Measurements from ENCODE around the gene AKAP11.
A peak's percentile ranks its signal among the peaks of the same experiment; 100 is the strongest.

Gene AKAP11

DNA sequence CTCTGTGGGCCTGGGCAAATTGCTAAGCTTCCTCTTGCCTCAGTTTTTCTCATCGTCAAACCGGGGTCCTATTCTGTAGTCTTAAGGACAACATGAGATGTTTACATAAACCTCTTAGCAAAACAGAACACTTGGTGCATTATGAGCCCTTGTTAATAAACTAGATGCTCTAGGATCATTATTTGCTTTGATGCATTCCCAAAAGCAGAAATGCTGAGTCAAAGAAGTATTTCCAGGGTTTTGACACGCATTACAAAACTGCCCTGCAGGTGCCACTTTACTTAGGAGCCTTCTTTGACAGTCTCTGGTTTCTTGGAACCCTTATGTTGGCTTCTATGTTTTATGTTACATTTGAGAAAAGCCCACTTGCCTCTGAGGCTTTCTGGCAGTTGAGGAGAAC is 12.1 kb downstream of the AKAP11 start:
- DNase-seq (no peak), ATAC-seq (no peak)
- Mint-ChIP-seq H3K27me3 (no peaks in the 10 kb centered on the region), H3K9me3 (no peaks in the 10 kb centered on the region), H3K4me1 (peaks cover 37% of the 10 kb centered on the region), H3K27ac (no peak overlapping the region), H3K4me3 (no peak overlapping the region)

GRCh38 chr13:42298392-42298791 is 26.4 kb downstream of the AKAP11 start:
- no peak overlapping the region for H3K27ac Mint-ChIP-seq
- H3K9me3 Mint-ChIP-seq: no peaks in the 10 kb centered on the region
- no peak for ATAC-seq
- no peak for DNase-seq
- H3K4me1 Mint-ChIP-seq: peaks cover 12% of the 10 kb centered on the region
- H3K4me3 Mint-ChIP-seq: no peak overlapping the region
- no peaks in the 10 kb centered on the region for H3K27me3 Mint-ChIP-seq

DNA sequence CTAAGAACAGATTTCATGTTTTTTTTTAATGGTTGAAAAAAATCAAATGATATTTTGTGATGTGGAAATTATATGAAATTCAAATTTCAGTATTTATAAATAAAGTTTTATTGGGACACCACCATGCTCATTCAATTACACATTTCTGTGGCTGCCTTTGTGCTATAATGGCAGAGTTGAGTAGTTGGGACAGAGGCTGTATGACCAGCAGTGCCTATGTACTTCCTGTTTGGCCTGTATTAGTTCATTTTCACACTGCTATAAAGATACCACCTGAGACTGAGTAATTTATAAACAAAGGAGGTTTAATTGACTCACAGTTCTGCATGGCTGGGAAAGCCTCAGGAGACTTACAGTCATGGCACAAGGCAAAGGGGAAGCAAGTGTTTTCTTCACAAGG is 33.6 kb downstream of the AKAP11 start:
- Mint-ChIP-seq H3K4me1 (peaks cover 19% of the 10 kb centered on the region), H3K9me3 (no peaks in the 10 kb centered on the region), H3K4me3 (no peak overlapping the region), H3K27ac (peak overlapping the region in 1 of 2 donors; percentile 21), H3K27me3 (no peaks in the 10 kb centered on the region)
- no peak for DNase-seq
- ATAC-seq: peak; percentile 58

- Mint-ChIP-seq H3K4me1 (peaks cover 21% of the 10 kb centered on the region), H3K9me3 (no peaks in the 10 kb centered on the region), H3K27me3 (no peaks in the 10 kb centered on the region), H3K4me3 (no peak overlapping the region), H3K27ac (peak overlapping the region in 1 of 2 donors; percentile 56)
- DNase-seq (no peak), ATAC-seq (no peak)
Measured at GRCh38 chr13:42307461-42307860, 35.5 kb downstream of the AKAP11 start.

- peaks cover 21% of the 10 kb centered on the region for H3K4me1 Mint-ChIP-seq
- no peak overlapping the region for H3K27ac Mint-ChIP-seq
- H3K9me3 Mint-ChIP-seq: no peaks in the 10 kb centered on the region
- no peaks in the 10 kb centered on the region for H3K27me3 Mint-ChIP-seq
- no peak overlapping the region for H3K4me3 Mint-ChIP-seq
- ATAC-seq (peak; percentile 77), DNase-seq (no peak)
Measured at GRCh38 chr13:42312817-42313431, 41.0 kb downstream of the AKAP11 start.

DNA sequence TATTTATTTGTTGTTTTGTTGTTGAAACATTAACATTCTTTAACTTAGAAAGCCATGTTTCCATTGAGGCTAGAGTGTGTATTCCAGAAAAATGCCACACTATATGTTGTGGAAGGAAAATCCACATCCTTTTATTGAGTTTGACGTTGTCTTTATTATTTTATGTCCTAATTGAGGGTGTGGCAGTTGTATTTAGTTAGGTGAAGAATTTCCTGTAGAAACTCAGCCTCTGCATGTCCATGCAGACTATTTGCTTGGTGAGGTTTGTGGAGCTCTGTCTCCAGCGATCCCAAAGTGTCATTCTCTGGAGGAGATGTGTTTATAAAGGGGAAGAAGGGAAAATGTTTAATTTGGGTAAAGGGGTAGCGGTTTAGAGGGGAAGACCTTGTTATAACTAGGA is 46.6 kb downstream of the AKAP11 start:
- H3K4me3 Mint-ChIP-seq: no peak overlapping the region

GRCh38 chr13:42320375-42320787 is 48.4 kb downstream of the AKAP11 start:
- peaks cover 23% of the 10 kb centered on the region for H3K4me1 Mint-ChIP-seq
- no peaks in the 10 kb centered on the region for H3K27me3 Mint-ChIP-seq
- H3K9me3 Mint-ChIP-seq: no peaks in the 10 kb centered on the region
- peak overlapping the region in 1 of 2 donors; percentile 32 for H3K4me3 Mint-ChIP-seq
- ATAC-seq (no peak), DNase-seq (no peak)
- H3K27ac Mint-ChIP-seq: no peak overlapping the region

More for the DNA sequence above, 46.6 kb downstream of the AKAP11 start:
- H3K27me3 Mint-ChIP-seq: no peaks in the 10 kb centered on the region
- H3K27ac Mint-ChIP-seq: no peak overlapping the region
- no peak for DNase-seq
- H3K9me3 Mint-ChIP-seq: no peaks in the 10 kb centered on the region
- peaks cover 23% of the 10 kb centered on the region for H3K4me1 Mint-ChIP-seq
- ATAC-seq: no peak

DNA sequence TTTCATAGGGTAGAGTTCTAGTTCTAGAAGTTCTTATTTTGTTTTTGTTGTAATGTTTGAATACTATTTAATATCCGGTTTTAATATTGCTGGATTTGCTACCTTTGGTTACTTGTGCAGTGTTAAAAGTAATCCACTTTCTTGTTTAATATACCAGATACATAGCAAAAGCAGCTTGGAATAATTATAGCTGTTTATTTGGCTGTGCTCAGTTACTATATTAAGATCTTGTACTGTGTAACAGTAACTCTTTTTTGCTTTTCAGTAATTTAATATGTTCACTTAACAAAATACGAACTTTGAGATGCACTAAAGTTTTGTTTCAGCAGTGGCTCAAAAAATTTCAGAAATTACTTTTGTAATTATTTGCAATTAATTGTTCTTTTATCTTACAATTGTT is 50.9 kb downstream of the AKAP11 start:
- no peaks in the 10 kb centered on the region for H3K27me3 Mint-ChIP-seq
- H3K4me3 Mint-ChIP-seq: no peak overlapping the region
- H3K4me1 Mint-ChIP-seq: peaks cover 26% of the 10 kb centered on the region
- no peak overlapping the region for H3K27ac Mint-ChIP-seq
- H3K9me3 Mint-ChIP-seq: no peaks in the 10 kb centered on the region
- ATAC-seq: no peak
- no peak for DNase-seq

GRCh38 chr13:42324704-42325103 is 52.8 kb downstream of the AKAP11 start:
- no peaks in the 10 kb centered on the region for H3K9me3 Mint-ChIP-seq
- H3K27me3 Mint-ChIP-seq: no peaks in the 10 kb centered on the region
- DNase-seq (no peak), ATAC-seq (no peak)
- no peak overlapping the region for H3K4me3 Mint-ChIP-seq
- no peak overlapping the region for H3K27ac Mint-ChIP-seq
- peaks cover 32% of the 10 kb centered on the region for H3K4me1 Mint-ChIP-seq

GRCh38 chr13:42327725-42328124 is 55.8 kb downstream of the AKAP11 start:
- no peak for ATAC-seq
- peaks cover 34% of the 10 kb centered on the region for H3K4me1 Mint-ChIP-seq
- H3K4me3 Mint-ChIP-seq: no peak overlapping the region
- H3K27ac Mint-ChIP-seq: peak overlapping the region in 1 of 2 donors; percentile 64
- H3K27me3 Mint-ChIP-seq: no peaks in the 10 kb centered on the region
- no peak for DNase-seq
- H3K9me3 Mint-ChIP-seq: no peaks in the 10 kb centered on the region

DNA sequence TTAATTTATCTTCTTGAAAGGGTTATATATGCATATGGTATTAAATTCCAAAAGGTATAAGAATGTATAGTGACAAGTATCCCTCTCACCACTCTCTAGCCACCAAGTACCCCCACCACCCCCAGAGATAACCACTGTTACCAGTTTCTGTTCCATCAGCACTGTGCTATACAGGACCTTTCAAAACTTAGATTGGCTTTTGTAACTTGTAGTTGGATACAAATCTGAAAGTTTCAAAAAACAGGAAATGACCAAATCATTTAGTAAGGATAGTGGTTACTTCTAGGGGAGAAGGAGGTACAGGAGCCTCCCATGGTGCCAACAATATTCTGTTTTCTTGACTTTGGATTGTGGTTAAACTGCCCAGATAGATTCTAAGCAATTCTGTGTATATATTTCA is 56.7 kb downstream of the AKAP11 start:
- Mint-ChIP-seq H3K4me3 (peak overlapping the region; percentile 34 to 60), H3K27me3 (no peaks in the 10 kb centered on the region), H3K4me1 (peaks cover 38% of the 10 kb centered on the region), H3K27ac (peak overlapping the region in 1 of 2 donors; percentile 83), H3K9me3 (no peaks in the 10 kb centered on the region)
- DNase-seq (peak in 1 of 2 donors; percentile 59), ATAC-seq (peak; percentile 99)

DNA sequence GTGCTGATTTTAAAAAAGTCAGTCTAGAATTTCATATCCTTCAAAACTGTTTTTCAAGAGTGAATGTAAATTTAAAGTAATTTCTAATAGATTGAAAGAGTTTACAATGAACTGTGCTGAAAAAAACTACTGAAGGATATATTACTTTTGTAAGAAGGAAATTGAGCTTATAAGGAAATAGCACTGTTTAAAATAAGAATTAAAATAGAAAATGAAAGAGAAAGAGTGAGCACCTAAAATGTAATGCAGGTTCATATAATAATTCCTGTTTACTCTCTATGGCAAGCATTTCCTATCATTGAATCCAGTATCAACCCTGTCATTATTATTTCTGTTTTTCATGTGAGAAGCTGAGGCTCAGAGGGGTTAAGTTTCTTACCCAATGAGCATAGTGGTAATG is 57.3 kb downstream of the AKAP11 start:
- ATAC-seq (no peak), DNase-seq (no peak)
- peaks cover 43% of the 10 kb centered on the region for H3K4me1 Mint-ChIP-seq
- no peaks in the 10 kb centered on the region for H3K9me3 Mint-ChIP-seq
- peak overlapping the region; percentile 83 to 96 for H3K27ac Mint-ChIP-seq
- H3K4me3 Mint-ChIP-seq: peak overlapping the region; percentile 9 to 60
- H3K27me3 Mint-ChIP-seq: no peaks in the 10 kb centered on the region

GRCh38 chr13:42331009-42331408 is 59.1 kb downstream of the AKAP11 start:
- no peaks in the 10 kb centered on the region for H3K9me3 Mint-ChIP-seq
- H3K4me3 Mint-ChIP-seq: no peak overlapping the region
- H3K4me1 Mint-ChIP-seq: peaks cover 52% of the 10 kb centered on the region
- DNase-seq: no peak
- no peaks in the 10 kb centered on the region for H3K27me3 Mint-ChIP-seq
- ATAC-seq: no peak
- no peak overlapping the region for H3K27ac Mint-ChIP-seq

DNA sequence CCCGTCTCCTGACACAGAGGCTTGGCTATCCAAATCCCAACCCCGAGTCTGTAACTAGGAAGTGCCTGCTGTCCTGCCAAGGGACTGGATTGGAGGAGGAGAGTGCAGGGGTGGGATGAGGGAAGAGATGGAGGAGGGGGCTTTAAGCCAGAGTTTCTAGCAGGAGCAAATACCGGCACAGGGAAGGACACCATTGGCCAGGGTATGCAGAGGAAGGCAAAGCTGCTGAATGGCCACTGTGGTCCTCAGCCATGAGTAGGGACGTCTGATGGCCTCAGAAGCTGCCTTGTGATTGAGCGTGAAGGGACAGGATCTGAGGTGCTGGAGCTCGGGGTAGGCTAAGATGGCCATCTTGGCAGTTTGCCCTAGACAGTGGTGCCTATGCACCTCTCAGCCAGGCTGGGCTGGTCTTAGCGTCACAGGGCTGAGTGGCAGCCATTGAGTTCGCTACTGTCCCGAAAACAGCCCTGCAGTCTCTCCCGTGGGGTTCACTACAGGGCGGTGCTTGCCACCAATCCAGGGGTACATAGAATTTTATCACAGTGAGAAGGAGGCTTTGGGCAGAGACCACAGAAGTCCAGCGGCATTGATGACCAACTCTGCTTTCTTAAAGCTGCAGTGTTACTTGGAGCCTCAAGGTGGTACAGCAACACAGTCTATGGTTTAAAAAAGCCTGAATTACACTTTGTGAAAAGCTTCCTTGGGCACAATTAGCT is 61.8 kb downstream of the AKAP11 start:
- H3K9me3 Mint-ChIP-seq: no peaks in the 10 kb centered on the region
- peak overlapping the region in 1 of 2 donors; percentile 61 for H3K27ac Mint-ChIP-seq
- DNase-seq: peak in 1 of 2 donors; percentile 19
- H3K27me3 Mint-ChIP-seq: no peaks in the 10 kb centered on the region
- peak; percentile 90 for ATAC-seq
- peaks cover 58% of the 10 kb centered on the region for H3K4me1 Mint-ChIP-seq
- no peak overlapping the region for H3K4me3 Mint-ChIP-seq

DNA sequence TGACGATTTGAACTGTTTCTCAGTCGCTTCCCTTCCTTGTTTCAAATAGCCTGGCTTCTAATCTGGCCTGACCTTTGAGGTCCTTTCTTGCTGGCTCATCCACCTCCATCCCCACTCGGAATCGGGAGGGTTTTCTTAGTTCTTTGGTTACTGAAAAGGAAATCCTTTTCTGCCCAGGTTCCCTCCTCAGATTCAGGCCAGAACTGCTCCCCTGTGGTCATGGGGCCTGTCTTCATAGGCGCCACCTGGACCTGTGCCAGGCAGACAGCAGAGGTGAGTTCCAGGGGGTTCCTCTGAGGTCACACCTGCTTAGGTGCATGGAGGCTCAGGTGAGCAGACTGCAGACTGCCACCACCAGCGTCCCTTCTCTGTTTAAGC is 62.4 kb downstream of the AKAP11 start:
- Mint-ChIP-seq H3K4me3 (no peak overlapping the region), H3K4me1 (peaks cover 52% of the 10 kb centered on the region), H3K27ac (peak overlapping the region; percentile 61 to 91), H3K9me3 (no peaks in the 10 kb centered on the region), H3K27me3 (no peaks in the 10 kb centered on the region)
- DNase-seq: peak in 1 of 2 donors; percentile 18
- peak; percentile 65 for ATAC-seq

DNA sequence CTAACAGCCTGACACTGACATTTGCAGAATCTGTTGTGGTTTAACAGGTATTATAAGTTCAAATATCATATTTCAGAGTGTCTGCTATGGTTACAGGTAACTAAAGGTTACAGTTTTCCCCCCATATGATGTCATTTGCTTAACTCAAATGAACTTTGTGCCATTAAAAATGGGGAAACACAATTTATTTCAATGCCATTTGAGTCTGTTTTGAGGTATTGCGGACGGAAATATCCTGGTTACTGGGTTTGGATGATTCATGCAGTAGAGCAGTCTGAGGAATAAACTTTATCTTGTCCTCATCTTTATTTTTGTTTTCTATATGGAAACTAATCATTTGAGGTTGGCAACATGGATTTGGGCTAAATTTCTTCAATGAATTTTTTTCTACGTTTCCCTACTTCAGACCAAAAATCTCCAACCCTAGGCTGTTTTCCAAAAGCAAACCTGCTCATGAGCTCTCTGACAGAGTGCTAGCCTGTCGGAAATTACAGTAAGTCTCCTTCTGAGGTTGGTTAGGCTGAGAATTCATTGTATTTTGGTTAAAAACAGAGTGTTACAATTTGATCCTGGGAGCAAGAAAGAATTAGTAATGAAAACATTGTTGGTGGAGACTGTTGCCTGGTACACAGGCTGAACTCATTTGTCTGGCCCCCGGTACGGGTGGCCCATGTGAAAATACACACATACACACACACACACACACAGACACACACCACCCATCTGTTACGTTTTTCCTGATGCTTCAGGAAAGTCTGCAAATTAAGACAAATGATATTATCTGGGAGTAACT is 66.1 kb downstream of the AKAP11 start:
- no peak overlapping the region for H3K4me3 Mint-ChIP-seq
- peaks cover 50% of the 10 kb centered on the region for H3K4me1 Mint-ChIP-seq
- DNase-seq (no peak), ATAC-seq (no peak)
- H3K9me3 Mint-ChIP-seq: no peaks in the 10 kb centered on the region
- H3K27me3 Mint-ChIP-seq: no peaks in the 10 kb centered on the region
- no peak overlapping the region for H3K27ac Mint-ChIP-seq

All from stimulated activated naive CD8-positive, alpha-beta T cell treated with anti-CD3 and anti-CD28 coated beads, Interleukin-15, amount 100 ng/mL, for 72 hours (primary cell).